Mesodermal cell (in vitro differentiated cells): ENCODE measurements around the gene B3GNT3.

ENCODE experiments used
- H3K27ac ChIP-seq: 2 replicates; pipeline ENCODE4 v1.7.0; 2013; ENCODE audit warnings: mild to moderate bottlenecking, low read depth, low read length, moderate library complexity; ENCODE audit not compliant: severe bottlenecking
- H3K36me3 ChIP-seq: 2 replicates; pipeline ENCODE4 v1.7.1; 2013; ENCODE audit warnings: mild to moderate bottlenecking, low read length, moderate library complexity; ENCODE audit not compliant: control insufficient read depth, insufficient read depth
- H3K4me1 ChIP-seq: one replicate; pipeline ENCODE4 v1.7.1; 2013; ENCODE audit warnings: mild to moderate bottlenecking, low read length; ENCODE audit not compliant: insufficient read depth, control insufficient read depth, poor library complexity, severe bottlenecking
- H3K4me3 ChIP-seq: 2 replicates; pipeline ENCODE4 v1.7.0; 2013; ENCODE audit warnings: low read length, control low read depth, mild to moderate bottlenecking; ENCODE audit not compliant: insufficient read depth, poor library complexity, severe bottlenecking; ENCODE audit errors: extremely low read depth
- H3K9me3 ChIP-seq: 2 replicates; pipeline ENCODE4 v1.7.1; 2013; ENCODE audit warnings: mild to moderate bottlenecking, low read length, moderate library complexity; ENCODE audit not compliant: control insufficient read depth
- WGBS, 2 experiments: methylation state at CpG; one replicate each; pipeline ENCODE4 v1.1.5; 2013; ENCODE audit warnings: missing lambda C conversion rate in 2 of 2; ENCODE audit not compliant: insufficient coverage in 2 of 2; 5-methylcytosine and 5-hydroxymethylcytosine counted together

Gene B3GNT3

GRCh38 chr19:17754634-17755442 lies 40.1 kb upstream of the B3GNT3 start:
- H3K9me3 ChIP-seq: no peaks in the 10 kb centered on the region
- 66 to 75% methylated on average over 3 of the region's 5 CpGs for WGBS, 2 experiments
- H3K36me3 ChIP-seq: no peaks in the 10 kb centered on the region
- H3K4me3 ChIP-seq: no peak overlapping the region
- no peak overlapping the region for H3K27ac ChIP-seq
- H3K4me1 ChIP-seq: peaks cover 8% of the 10 kb centered on the region

- H3K36me3 ChIP-seq: no peaks in the 10 kb centered on the region
- H3K4me3 ChIP-seq: no peak overlapping the region
- no peaks in the 10 kb centered on the region for H3K9me3 ChIP-seq
- no peak overlapping the region for H3K27ac ChIP-seq
- H3K4me1 ChIP-seq: peaks cover 8% of the 10 kb centered on the region
- WGBS, 2 experiments: 50% methylated on average over 1 of the region's 1 CpG; no CpG with 5 or more reads in 1 of the 2 experiments
Measured at GRCh38 chr19:17755443-17755890, 39.5 kb upstream of the B3GNT3 start.

DNA sequence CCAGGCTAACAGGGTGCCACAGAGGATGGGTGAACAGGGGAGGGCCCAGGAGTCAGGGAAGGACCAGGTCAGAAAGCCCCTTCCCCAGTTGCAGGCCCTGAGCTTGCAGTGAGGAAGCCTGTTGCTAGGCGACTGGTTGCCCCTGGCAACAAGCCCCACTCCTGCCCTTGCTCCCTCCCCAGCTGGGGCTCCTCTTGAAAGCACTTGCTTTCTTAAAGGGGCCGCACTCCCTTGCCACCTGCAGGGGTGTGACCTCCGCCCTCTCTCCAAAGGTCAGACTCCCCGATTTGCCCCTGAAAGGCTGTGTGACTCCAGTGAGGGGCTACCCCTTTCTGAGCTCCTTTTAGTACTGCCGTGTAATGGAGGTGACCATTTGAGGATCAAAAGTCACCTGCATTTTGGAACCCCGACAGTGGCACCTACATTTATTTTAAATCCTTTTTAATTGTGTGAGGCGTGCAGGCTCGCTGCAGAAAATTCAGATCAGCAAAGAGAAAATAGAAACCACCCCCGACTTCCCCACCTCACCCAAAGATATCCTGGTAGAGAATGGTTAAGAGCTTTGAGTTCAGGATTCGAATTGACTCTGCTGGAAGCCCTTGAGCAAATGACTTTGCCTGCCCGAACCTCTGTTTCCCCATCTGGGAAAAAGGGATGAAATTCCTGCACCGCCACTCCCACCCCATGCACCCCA lies 38.8 kb upstream of the B3GNT3 start:
- H3K4me1 ChIP-seq: peaks cover 8% of the 10 kb centered on the region
- H3K27ac ChIP-seq: no peak overlapping the region
- no peak overlapping the region for H3K4me3 ChIP-seq
- H3K36me3 ChIP-seq: no peaks in the 10 kb centered on the region
- 20 to 65% methylated on average over 4 to 5 of the region's 12 CpGs for WGBS, 2 experiments
- H3K9me3 ChIP-seq: no peaks in the 10 kb centered on the region

GRCh38 chr19:17757125-17757524 lies 37.8 kb upstream of the B3GNT3 start:
- Histone ChIP-seq H3K27ac (no peak overlapping the region), H3K9me3 (no peaks in the 10 kb centered on the region), H3K36me3 (no peaks in the 10 kb centered on the region), H3K4me1 (peaks cover 8% of the 10 kb centered on the region), H3K4me3 (no peak overlapping the region)
- 92 to 98% methylated on average over 5 to 8 of the region's 9 CpGs for WGBS, 2 experiments

- 83 to 84% methylated on average over 1 to 2 of the region's 5 CpGs for WGBS, 2 experiments
- Histone ChIP-seq H3K27ac (no peak overlapping the region), H3K36me3 (no peaks in the 10 kb centered on the region), H3K4me1 (peaks cover 8% of the 10 kb centered on the region), H3K4me3 (no peak overlapping the region), H3K9me3 (no peaks in the 10 kb centered on the region)
Measured at GRCh38 chr19:17758515-17758914, 36.4 kb upstream of the B3GNT3 start.

DNA sequence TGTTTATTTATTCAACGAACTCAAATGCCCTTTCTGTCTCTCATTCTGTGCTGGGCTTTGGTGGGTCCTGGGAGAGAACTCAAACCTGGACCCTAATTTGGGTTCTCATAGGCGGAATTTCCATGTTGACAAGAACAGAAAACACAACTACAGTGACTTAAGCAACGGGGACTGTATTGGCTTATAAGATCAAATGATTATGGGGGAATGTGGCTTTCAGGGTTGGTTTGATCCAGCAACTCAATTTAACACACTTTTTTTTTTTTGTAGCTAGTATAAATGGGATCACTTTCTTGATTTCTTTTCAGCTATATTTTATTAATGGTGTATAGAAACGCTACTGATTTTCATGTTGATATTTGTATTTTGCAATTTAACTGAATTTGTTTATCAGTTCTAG lies 33.8 kb upstream of the B3GNT3 start:
- Histone ChIP-seq H3K4me3 (no peak overlapping the region), H3K36me3 (no peaks in the 10 kb centered on the region), H3K4me1 (peaks cover 1% of the 10 kb centered on the region), H3K9me3 (no peaks in the 10 kb centered on the region), H3K27ac (no peak overlapping the region)
- WGBS, 2 experiments: 88 to 100% methylated on average over 1 to 2 of the region's 4 CpGs

DNA sequence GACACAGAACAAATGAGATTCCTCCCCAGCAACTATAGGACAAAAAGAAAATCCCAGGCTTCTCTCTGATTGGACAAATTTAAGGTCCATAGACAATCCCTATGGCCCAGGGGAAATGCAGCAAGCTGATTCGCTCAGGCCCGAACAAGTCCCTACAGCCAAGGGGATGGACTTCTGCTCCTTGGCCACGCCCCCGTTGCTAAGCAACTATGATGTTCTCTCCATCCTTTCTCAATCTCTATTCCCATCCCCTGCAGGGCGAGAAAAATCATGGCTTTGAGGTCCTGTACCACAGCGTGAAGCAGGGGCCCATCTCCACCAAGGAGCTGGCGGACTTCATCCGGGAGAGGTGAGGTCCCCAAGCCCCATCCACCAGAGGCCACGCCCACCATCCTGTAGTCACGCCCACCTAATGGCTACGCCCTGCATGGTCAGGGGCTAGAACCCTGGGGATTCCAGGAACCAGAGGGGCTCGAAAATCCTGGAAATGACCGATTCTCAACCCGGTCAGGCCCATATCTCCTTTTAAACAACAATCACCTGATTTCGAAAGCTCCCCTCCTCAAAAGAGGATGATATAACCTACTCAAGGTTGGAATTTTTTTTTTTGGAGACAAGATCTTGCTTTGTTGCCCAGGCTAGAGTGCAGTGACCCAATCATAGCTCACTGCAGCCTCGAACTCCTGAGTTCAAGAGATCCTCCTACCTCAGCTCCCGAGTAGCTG lies 32.3 kb upstream of the B3GNT3 start:
- Histone ChIP-seq H3K4me3 (no peak overlapping the region), H3K27ac (no peak overlapping the region), H3K4me1 (peaks cover 2% of the 10 kb centered on the region), H3K9me3 (no peaks in the 10 kb centered on the region), H3K36me3 (no peaks in the 10 kb centered on the region)
- WGBS, 2 experiments: 68 to 70% methylated on average over 16 of the region's 17 CpGs

DNA sequence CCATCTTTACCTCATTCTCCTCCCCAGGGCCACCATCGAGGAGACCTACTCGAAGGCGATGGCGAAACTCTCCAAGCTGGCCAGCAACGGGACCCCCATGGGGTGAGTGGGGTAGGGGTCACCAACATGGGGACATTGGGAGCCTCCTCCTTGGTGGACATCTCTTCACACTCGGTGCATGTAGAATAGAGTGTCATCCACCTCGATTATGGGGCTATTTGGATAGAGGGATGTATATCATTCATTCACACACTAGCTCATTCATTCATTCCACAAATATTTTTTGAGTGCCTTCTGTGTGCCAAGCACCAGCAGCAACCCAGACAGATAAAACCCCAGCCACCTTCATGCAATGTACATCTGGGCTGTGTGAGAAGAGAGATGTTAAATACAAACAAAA lies 30.6 kb upstream of the B3GNT3 start:
- peaks cover 2% of the 10 kb centered on the region for H3K4me1 ChIP-seq
- WGBS, 2 experiments: 80 to 100% methylated on average over 1 of the region's 7 CpGs
- H3K27ac ChIP-seq: no peak overlapping the region

GRCh38 chr19:17765069-17765618 lies 29.8 kb upstream of the B3GNT3 start:
- Histone ChIP-seq H3K4me1 (peaks cover 2% of the 10 kb centered on the region), H3K9me3 (no peaks in the 10 kb centered on the region), H3K36me3 (no peaks in the 10 kb centered on the region), H3K27ac (no peak overlapping the region), H3K4me3 (no peak overlapping the region)
- 84 to 90% methylated on average over 11 to 12 of the region's 12 CpGs for whole genome bisulfite sequencing, 2 experiments

More for the DNA sequence above, 30.6 kb upstream of the B3GNT3 start:
- Histone ChIP-seq H3K9me3 (no peaks in the 10 kb centered on the region), H3K36me3 (no peaks in the 10 kb centered on the region), H3K4me3 (no peak overlapping the region)

DNA sequence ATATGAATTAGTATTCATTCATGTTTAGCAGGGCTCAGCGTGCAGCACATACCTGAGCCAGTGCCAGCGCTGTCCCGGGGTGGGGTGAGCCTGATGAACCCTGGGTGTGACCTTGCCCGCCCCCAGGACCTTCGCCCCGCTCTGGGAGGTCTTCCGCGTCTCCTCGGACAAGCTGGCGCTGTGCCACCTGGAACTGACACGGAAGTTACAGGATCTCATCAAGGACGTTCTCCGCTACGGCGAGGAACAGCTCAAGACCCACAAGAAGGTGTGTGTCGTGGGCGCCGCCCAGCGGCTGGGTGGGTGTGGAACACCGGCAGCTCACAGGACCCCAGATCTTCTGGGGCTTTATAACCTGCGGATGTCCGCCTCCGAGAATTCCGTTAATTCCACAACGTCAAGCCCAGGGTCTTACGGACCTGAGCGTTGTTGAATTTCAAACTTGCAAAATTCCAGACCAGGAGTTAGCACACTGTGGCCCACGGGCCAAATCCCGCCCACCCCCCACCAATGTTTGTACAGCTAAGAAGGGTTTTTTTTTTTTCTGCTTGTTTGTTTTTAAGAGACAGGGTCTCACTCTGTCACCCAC lies 28.3 kb upstream of the B3GNT3 start:
- Histone ChIP-seq H3K27ac (no peak overlapping the region), H3K4me3 (no peak overlapping the region), H3K4me1 (peaks cover 2% of the 10 kb centered on the region), H3K9me3 (no peaks in the 10 kb centered on the region), H3K36me3 (no peaks in the 10 kb centered on the region)
- 16 to 17% methylated on average over 27 of the region's 29 CpGs for WGBS, 2 experiments
